HG03045 (cell line): ENCODE data around the gene HDAC4.

ENCODE experiments used
- ATAC-seq: cut with Tn5 transposase; IDR thresholded peaks from one replicate; pipeline ENCODE4 v1.9.1; 2021; ENCODE audit warnings: mild to moderate bottlenecking, moderate library complexity; ENCODE audit not compliant: unreplicated experiment

HDAC4 gene

DNA sequence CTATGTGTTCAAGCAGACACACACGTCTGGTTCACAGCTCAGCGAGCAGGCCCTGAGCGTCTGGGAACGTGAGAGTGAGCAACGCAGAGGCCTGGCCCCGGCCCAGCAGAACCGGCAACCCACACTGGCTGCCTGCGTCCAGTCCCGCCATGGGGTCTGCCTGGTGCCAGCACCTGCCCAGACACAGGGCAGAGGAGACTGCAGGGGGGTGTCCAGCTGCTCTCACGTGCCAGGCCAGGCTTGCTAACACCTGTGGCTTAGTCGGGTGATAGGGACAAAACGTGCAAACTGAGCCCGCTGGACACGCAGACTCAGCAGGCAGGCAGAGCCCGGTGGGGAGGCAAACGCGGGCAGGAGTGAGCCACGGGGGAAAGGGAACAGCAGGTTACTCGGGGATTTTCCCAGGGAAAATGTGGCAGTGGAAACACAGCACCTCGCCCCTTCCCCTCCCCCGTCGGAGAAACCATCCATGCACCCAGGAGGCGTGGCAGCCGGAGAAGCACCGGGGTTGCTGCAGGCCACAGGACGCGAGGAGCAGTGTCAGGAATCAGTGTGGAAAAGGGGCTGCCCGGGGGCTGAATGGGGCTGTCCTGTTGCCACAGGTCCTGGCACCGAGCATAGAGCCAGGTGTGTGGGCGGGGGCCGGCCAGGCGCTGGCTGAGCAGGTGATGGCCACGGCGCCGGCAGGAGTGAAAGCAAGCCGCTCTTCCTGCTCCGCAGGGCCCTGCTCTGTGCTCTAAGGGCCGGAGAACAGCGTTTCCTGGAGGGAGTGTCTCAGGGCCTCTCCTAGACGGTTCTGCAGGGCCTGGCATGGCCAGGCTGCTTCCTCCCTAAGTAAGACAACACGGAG, 154.7 kb downstream of the HDAC4 start:
- ATAC-seq = no peak

DNA sequence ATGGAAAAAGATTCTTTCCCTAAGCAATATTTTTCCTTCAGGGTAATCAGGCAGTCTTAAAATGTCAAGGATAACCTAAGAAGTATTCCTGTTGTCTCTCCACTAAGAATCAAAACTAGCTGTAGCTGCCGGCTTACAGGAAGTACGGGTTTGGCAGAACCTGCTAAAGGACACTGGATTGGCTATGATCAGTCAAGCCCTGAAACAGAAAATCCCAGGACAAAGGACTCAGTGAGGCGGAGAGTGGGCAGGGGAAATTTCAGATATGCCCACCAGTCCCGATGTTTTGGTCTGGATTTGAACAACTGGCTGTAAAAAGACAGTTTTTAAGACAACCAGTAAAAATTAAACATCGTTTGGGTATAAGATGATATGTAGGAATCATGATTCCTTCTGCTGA, 155.7 kb downstream of the HDAC4 start:
- no peak for ATAC-seq

DNA sequence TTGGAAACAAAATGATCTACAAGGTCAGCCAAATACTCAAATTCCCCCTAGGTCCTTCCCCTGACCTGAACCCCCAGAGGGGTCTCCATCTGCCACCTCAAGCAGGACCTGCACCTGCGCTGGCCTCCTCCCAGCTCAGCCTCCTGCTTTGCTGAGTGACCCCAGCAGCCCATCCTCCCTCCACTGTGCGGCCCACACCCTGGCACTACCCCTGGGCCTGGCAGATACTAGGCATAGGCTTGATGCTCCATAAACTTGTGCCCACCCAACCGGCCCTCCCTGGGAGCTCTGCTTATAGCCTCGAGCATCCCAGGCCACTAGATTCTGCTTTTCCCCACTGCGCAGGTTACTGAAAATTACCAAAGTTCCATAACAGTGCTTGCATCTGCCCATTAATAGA, 156.2 kb downstream of the HDAC4 start:
- no peak for ATAC-seq

DNA sequence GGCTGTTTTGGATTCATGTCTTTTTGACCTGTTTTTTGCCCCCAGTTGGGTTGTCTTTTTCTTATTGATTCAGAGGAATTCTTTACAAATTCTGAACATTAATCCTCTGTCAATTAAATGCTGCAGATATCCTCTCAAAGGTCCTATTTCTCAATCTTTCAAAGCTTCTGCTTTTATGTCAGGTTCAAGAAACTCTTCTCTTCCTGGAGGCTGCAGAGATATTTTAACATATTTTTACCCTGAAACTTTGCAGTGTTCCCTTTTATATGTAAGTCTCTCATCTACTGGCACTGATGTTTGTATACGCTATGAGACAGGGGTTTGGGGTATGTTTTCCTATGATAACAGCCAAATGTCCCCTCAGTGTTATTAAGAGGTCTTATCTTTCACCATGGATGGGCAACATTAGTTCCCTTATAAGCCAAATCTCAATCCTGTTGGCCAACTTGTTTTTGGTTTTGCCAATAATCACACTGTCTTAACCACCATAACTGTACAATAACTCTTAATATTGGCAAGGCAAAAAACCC, 159.3 kb downstream of the HDAC4 start:
- ATAC-seq = no peak

DNA sequence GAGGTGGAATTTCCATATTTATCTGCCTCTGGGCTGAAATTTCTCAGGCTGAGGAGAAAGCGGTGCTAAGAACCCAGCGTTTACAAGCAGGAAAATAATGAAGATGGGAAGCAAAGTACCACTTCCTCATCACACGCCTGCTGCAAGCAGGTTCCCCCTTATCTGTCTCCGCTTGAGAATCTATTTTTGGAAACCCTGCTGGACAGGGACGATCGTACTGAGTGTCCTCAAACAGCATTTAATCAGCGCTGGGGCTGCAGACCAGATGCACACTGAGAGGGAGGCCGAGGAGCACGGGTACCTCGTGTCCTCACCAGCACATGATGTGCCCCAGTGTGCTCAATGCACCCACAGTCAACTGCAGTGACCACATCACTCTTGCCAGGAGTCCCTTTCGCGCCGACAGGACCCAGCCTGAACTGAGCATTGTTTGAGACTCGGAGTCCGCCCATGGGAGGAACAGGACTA, 160.4 kb downstream of the HDAC4 start:
- no peak for ATAC-seq

DNA sequence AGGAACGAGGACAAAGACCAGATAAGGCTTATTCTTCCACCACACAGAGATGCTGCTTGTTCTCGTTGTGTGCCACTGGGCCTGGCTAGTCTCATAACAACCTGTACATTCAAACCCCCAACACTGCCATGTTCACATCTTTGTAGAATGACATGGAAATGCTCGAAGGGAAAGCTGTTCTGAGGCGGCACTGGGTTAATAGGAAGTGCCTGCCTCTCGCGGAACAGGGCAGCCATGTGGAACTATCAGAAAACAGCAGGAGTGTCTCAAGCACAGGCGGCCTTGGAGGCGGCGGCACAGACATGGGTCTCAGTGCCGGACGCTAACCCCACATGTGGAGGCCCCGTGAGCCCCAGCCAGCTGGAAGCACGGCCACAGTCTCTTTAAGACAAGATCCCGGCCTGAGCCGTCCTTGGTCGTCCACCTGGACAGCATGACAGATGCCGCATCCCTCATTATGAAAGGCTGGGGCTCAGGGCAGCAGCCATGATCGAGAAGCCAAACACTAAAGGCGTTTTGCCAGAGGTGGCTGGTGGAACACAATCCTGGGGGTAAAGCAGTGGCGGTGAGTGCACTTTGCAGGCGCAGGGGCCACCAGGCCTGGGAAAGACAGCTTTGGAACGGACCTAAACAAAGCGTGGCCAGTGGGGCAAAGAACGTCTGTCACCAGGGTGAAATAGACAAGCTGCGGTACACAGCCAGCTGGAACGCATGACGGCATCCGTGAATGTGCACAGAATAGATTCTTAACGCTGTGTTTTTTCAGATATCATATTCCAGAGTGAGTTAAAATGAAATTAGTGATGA, 161.0 kb downstream of the HDAC4 start:
- ATAC-seq = no peak

DNA sequence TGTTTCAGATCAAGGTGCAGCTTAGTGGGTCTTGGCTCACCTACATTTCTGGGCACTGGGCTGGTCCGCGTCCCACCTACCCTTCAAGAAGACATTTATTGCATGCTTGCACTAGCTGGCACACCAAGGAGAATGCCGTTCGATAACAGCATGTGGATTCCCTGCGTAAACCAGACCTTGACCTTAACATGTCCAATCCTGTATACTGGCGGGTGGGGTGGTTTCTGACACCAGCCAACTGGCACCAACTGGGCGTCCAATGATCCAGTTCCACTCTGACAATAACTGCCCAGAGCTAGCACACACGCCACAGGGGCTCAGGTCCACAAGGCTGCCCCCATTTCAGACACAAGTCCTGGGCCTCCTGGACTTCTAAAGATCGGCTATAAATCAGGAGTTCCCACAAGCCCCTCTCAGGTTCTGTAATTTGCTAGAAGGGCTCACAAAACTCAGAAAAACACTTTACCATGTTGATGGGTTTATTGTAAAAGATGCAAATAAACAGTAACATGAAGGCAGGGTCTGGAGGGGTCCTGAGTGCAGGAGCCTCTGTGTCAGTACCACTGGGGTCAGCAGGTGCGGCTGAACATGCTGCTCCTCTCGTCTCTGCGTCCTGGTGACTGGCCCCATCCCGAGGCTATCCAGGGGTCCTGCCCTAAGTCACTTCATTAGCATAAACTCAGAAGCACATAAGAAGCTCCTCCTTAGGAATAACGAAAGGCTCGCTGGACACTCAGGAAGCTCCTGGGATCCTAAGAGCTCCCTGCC, 161.8 kb downstream of the HDAC4 start:
- ATAC-seq = no peak

DNA sequence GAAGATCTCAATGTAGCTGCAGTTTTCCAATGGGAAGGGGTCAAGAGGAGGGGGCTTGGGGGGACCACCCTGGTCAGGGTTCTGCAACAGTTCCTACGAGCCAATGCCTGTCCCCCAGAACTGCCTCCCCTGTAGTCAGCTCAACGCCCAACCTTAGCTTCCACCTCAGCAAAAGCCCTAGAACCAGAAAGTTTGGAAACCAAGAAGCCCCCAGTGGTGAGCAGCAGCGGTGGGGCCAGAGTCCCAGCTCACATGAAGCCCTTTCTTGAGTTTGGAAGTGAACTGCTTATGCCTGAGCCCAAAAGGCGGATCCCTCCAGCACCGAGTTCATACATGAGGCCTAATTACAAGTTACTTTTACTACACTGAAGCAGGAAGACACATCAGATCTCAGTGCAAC, 162.4 kb downstream of the HDAC4 start:
- no peak for ATAC-seq

DNA sequence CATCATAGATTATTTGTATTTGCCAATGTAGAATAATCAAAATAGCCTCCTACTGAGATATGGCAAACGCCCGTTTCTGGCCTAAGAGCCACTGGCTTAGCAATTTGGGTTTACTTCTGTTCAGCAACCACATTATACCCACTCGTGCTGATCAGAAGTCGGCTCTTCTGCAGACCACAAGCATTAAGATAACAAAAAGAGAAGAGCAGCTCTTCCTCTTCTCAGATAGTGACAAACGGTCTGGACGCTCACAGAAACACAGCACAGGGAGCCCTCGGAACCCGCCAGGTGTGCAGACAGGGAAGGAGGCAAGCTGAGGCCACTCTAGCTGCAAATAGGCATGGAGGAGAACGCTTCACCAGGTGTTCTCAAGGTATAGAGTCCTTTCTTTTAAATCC, 164.0 kb downstream of the HDAC4 start:
- ATAC-seq = no peak

DNA sequence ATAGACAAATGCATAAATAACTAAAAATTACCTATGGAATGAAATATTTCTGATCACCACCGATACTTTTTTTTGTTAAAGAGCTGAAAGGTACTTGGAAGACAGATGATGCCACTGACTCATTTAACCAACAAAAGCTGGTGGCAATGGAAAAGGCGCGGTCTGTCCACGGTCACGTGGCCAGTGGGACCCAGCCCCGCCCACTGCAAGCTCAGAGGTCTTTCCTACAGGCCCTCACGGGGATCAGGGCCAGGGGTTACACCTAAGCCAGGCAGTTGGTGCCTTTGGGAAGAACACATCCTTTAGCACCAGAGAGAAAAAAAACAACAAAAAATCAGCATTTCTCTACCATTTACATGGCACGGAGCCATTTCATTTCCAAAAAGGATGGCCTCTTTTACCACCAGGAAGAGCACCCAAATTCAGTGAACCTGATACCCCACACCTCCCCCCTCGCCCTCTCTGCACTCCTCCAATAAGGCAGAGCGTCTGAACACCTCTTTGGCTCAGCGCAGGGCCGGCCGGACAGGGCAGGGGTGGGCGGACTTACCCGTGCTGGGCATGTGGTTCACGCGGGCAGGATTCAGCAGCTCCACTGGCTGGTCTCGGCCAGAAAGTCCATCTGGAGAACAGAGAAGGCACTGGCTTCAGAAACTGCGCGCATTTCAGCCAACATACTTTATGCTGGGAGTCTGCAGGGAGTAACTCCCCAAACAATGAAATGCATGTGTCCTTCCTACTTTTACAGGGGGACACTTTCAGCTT, 164.6 kb downstream of the HDAC4 start:
- no peak for ATAC-seq

DNA sequence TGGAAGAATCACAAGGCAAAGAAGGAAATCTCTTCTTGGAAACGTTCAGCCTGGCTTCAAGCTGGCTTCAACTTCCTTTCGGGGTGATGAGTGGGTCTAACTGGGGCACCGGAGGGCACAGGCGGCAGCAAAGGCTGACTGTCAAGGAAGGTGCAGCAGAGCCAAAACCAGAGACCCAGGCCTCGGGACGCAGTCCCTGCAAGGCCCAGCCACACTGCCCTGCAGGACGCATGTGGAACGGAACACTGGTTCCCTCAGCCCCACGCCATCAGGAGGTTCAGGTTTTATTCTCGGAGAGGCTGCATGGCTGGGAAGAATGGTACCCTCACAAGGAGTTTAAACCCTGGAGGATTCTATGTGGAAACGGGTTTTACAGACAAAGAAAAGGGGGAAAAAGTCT, 165.5 kb downstream of the HDAC4 start:
- no peak for ATAC-seq

DNA sequence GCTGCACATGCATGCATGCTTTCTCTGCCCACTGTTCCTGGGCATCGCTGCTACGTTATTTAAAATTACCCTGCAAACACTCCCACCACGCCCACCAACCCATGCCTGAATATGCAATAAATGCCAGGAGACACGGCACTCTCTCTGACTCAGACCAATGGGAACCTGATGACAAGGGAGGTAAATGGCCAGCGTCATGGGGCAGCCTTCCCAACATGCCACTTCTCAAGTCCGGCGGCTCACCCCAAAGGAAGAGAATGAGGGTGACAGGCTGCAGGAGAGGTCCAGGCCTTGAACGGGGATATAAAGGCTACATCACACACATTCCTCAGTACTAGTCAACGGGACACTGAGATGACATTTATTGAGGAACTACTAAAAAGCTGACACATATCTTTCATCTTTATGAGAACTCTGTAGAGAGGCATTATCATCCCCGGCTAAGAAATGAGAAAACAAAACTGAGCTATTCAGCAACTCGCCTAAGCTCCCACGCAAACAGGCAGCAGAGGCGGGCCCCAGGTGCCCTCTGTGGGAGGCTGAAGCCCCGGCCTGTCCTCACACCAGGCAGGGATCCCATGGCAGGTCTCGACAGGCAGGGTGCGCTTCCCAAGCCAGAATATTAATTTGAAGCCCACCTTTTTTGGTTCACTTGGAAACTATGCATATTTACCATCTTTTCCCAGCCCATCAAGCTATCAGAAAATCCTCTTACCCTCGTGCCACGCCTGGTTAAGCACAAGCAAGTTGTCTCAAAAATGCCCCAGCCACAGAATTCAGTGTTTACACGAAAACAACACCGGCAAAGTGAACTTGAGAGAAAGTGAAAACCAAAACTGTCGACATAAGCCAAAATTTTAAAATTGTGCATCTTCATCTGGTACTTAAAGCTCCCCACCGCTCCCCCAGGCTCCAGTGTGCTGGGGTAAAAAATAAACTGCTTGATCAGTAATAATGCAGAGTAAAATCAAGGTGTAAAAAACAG, 166.3 kb downstream of the HDAC4 start:
- ATAC-seq = no peak

DNA sequence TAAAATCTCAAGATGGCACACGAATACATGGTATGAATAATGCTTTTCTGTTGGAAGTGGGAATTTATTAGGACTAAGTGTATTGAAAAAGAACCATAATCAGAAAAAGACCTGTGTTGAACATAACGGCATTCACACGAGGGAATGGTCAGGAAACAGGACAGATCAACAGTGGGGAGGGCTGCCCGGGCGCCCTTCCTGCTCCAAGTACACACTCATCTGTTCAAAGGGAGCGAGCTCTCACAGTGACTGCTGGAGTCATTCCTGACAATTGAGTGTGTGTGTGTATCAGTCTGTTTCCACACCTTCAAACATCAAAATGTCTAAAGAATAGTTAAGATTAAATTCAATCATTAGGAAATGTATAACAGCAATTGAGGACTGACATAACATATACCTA, 167.2 kb downstream of the HDAC4 start:
- no peak for ATAC-seq

DNA sequence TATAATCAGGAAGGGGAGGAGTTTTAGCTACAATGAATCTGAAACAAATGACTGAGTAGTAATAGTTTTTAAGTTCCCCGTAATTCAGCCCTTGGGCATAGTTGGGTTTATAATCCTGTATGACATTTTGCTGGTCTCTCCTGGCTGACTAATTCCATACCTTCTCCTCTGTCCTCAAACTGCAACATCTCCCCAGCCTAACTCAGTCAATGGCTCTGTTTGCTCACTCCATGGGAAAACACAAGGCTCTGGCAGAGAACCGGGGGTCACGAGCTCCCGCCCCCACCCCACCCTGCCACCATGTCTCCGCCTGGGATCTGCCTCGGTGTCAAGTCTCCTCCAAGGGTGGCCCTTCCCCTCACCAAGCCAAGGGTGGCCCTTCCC, 168.6 kb downstream of the HDAC4 start:
- no peak for ATAC-seq

DNA sequence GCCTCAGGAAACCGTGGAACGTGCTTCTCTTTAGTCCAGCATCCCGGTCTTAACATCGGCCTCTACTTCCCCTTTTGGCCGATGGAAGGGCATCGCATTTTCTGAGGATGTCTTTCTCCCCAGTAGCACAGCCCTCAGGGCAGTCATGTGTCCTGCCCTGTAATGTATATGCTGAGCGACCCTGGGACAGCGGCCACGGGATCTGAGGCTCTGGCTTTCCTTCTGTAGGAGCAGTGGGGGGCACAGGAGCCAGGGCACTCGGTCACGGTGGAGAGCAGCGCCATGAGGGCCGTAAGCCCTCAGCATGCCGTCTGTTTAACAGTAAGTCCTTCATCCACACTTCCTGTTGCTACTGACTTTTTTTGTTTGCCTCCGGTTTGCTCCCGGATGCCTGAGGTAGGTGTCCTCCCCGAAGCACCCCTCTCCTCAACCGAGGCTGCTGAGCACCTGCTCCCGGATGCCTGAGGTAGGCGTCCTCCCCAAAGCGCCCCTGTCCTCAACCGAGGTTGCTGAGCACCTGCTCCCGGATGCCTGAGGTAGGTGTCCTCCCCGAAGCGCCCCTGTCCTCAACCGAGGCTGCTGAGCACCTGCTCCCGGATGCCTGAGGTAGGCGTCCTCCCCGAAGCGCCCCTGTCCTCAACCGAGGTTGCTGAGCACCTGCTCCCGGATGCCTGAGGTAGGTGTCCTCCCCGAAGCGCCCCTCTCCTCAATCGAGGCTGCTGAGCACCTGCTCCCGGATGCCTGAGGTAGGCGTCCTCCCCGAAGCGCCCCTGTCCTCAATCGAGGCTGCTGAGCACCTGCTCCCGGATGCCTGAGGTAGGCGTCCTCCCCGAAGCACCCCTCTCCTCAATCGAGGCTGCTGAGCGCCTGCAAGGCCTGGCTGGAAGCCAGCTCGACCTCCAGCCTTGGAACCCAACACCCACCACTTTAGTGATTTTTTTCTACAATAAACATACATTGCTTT, 169.3 kb downstream of the HDAC4 start:
- no peak for ATAC-seq

DNA sequence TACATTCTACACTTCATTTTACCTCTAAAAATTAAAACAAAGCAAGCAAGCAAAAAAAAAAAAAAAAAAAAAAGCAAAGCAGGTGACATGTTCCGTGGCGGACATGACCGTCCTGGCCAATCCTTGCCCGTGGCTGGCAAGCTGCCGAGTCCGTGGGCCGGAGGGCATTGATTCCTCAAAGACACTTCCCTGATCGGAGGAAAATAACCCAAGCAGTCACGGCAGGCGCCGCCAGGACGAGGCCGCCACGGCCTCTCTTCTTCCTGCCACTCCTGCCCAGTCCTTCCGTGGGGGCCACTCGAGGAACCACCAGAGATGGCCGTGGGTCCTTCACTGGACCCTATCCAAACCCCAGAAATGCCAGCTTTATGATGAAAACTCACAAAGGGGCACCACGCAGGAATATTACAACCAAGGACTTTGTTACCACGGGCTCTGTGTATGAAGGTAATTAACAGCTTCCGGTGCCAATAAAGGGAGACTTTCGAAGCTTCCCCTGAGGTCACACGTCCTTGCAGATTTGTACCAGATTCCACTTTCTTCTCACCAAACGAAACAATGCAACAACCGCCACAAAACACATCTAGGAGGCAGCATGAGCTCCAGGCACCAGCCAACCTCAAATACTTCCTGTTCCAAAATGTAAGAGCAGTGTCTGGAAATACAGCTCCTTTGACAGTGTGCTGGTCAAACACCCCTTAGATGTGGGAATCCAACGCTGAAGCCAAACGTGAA, 170.3 kb downstream of the HDAC4 start:
- ATAC-seq = no peak

DNA sequence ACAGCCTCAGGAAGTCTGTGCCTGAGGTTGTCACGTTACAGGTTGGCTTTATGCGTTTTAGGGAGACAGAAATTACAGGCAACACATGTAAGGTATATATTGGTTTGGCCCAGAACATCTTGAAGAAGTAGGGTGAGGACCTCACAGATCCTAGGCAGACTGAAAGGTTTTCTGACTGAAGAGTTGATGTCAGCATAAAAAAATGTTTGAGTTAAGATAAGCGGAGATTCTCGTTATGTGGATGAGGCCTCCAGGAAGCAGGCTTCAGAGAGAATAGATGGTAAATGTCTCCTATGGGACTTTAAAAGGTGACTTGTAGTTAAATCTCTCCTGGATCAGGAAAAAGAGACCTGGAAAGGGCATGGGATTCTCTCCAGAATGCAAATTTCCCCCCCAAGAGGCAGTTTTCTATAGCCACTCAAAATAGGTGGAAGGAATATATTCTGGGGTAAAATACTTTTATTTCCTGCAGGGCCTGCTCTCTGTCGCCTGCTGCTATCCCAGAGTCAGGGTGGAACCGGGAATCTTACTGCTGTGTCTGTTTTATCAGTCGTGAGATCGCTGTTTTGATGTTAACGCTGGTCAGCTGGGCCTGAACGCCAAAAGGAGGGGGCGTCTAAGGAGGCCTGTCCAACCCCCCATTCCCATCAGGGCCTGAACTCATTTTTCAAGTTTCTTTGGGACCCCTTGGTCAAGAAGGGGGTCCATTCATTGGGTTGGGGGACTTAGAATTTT, 171.1 kb downstream of the HDAC4 start:
- no peak for ATAC-seq
